ENCODE data around the gene IL1R1. TPM values are rescaled to one million over a fixed set of nuclear protein-coding genes. Genes with fewer than 3 reads are reported as not detected.

The IL1R1 gene
- polyA plus RNA-seq, 1 donor from 2014 or later: not detected

DNA sequence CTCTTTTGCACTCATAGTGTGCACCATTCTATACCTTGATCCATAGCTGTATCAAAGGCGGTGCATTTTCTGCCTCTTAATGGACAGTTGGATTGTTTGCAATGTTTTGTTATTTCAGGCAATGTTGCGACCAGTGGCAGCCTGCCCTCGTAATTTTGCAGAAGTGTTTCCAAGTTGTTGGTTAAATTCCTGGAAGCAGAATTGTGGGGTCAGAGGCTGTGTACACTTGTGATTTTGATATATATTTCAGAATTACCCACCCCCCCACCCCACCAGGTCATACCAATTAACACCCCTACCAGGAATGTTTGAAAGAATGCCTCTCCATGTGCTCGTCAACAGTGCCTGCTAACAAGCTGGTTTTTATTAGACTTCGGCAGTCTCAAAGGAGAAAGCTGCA lies 32.4 kb upstream of the IL1R1 start:
- Histone ChIP-seq H3K79me2 (replicated peaks; ENCODE audit: insufficient read depth, low read length) (no peaks in the 10 kb centered on the region), H3K9me2 (ENCODE audit: insufficient read depth, low read length) (no peaks in the 10 kb centered on the region), H2AFZ (ENCODE audit: low read depth, low read length) (no peak overlapping the region), H3K9ac (ENCODE audit: low read length) (no peak overlapping the region), H3K4me3 (ENCODE audit: low read length) (no peak overlapping the region), H3K4me2 (ENCODE audit: low read length) (no peak overlapping the region), H3F3A (ENCODE audit: insufficient read depth, low read length, poor library complexity, severe bottlenecking) (no peaks in the 10 kb centered on the region), H3K36me3 (ENCODE audit: insufficient read depth, low read length) (no peaks in the 10 kb centered on the region), H3K27me3 (ENCODE audit: insufficient read depth, low read depth, low read length) (no peaks in the 10 kb centered on the region), H3K9me3 (ENCODE audit: low read length) (no peaks in the 10 kb centered on the region), H3K27ac (ENCODE audit: low read length) (no peak overlapping the region), H4K20me1 (ENCODE audit: insufficient read depth) (no peaks in the 10 kb centered on the region)
- TF ChIP-seq EP300 (conservative IDR thresholded peaks at IDR 0.05; ENCODE audit: poor library complexity, severe bottlenecking) (no peak), SMC3 (conservative IDR thresholded peaks at IDR 0.05; ENCODE audit: poor library complexity) (no peak), EZH2 (IDR thresholded peaks at IDR 0.05; ENCODE audit: borderline replicate concordance, insufficient read depth, low read length, poor library complexity, severe bottlenecking) (no peak), RAD21 (conservative IDR thresholded peaks at IDR 0.05) (no peak), POLR2AphosphoS5 (IDR thresholded peaks at IDR 0.05) (no peak), MXI1 (conservative IDR thresholded peaks at IDR 0.05; ENCODE audit: poor library complexity, severe bottlenecking) (no peak), CTCF (IDR thresholded peaks at IDR 0.05; ENCODE audit: poor library complexity, severe bottlenecking) (no peak), TAF1 (IDR thresholded peaks at IDR 0.05; ENCODE audit: low read depth) (no peak)
- TF ChIP-seq, protein P1, sequence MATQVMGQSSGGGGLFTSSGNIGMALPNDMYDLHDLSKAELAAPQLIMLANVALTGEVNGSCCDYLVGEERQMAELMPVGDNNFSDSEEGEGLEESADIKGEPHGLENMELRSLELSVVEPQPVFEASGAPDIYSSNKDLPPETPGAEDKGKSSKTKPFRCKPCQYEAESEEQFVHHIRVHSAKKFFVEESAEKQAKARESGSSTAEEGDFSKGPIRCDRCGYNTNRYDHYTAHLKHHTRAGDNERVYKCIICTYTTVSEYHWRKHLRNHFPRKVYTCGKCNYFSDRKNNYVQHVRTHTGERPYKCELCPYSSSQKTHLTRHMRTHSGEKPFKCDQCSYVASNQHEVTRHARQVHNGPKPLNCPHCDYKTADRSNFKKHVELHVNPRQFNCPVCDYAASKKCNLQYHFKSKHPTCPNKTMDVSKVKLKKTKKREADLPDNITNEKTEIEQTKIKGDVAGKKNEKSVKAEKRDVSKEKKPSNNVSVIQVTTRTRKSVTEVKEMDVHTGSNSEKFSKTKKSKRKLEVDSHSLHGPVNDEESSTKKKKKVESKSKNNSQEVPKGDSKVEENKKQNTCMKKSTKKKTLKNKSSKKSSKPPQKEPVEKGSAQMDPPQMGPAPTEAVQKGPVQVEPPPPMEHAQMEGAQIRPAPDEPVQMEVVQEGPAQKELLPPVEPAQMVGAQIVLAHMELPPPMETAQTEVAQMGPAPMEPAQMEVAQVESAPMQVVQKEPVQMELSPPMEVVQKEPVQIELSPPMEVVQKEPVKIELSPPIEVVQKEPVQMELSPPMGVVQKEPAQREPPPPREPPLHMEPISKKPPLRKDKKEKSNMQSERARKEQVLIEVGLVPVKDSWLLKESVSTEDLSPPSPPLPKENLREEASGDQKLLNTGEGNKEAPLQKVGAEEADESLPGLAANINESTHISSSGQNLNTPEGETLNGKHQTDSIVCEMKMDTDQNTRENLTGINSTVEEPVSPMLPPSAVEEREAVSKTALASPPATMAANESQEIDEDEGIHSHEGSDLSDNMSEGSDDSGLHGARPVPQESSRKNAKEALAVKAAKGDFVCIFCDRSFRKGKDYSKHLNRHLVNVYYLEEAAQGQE (IDR thresholded peaks at IDR 0.05; ENCODE audit: borderline replicate concordance): no peak

- Histone ChIP-seq H4K20me1 (ENCODE audit: insufficient read depth) (no peaks in the 10 kb centered on the region), H3K4me3 (ENCODE audit: low read length) (no peak overlapping the region), H3K4me2 (ENCODE audit: low read length) (no peak overlapping the region), H3K79me2 (replicated peaks; ENCODE audit: insufficient read depth, low read length) (no peaks in the 10 kb centered on the region), H3K9me3 (ENCODE audit: low read length) (no peaks in the 10 kb centered on the region), H3K36me3 (ENCODE audit: insufficient read depth, low read length) (no peaks in the 10 kb centered on the region), H3K27me3 (ENCODE audit: insufficient read depth, low read depth, low read length) (no peaks in the 10 kb centered on the region), H2AFZ (ENCODE audit: low read depth, low read length) (no peak overlapping the region), H3K27ac (ENCODE audit: low read length) (no peak overlapping the region), H3K9me2 (ENCODE audit: insufficient read depth, low read length) (no peaks in the 10 kb centered on the region), H3F3A (ENCODE audit: insufficient read depth, low read length, poor library complexity, severe bottlenecking) (no peaks in the 10 kb centered on the region), H3K9ac (ENCODE audit: low read length) (no peak overlapping the region)
- TF ChIP-seq CTCF (IDR thresholded peaks at IDR 0.05; ENCODE audit: poor library complexity, severe bottlenecking): no peak
- no peak for TF ChIP-seq MXI1 (conservative IDR thresholded peaks at IDR 0.05; ENCODE audit: poor library complexity, severe bottlenecking)
- TF ChIP-seq EZH2 (IDR thresholded peaks at IDR 0.05; ENCODE audit: borderline replicate concordance, insufficient read depth, low read length, poor library complexity, severe bottlenecking): no peak
- TF ChIP-seq, protein P1 (IDR thresholded peaks at IDR 0.05; ENCODE audit: borderline replicate concordance): no peak
- TF ChIP-seq EP300 (conservative IDR thresholded peaks at IDR 0.05; ENCODE audit: poor library complexity, severe bottlenecking): no peak
- no peak for TF ChIP-seq TAF1 (IDR thresholded peaks at IDR 0.05; ENCODE audit: low read depth)
- TF ChIP-seq RAD21 (conservative IDR thresholded peaks at IDR 0.05): no peak
- no peak for TF ChIP-seq POLR2AphosphoS5 (IDR thresholded peaks at IDR 0.05)
These were observed 31.8 kb upstream of the IL1R1 start for GRCh38 chr2:102110596-102111334.
